GM18870 (cell line): ENCODE results near the gene ARHGEF3.

Source experiments
- ATAC-seq: cut with Tn5 transposase; IDR thresholded peaks from one replicate; pipeline ENCODE4 v1.9.1; 2021; ENCODE audit warnings: moderate library complexity; ENCODE audit not compliant: unreplicated experiment

The ARHGEF3 gene

GRCh38 chr3:56823984-56824703 is 22.4 kb upstream of the ARHGEF3 start:
- no peak for ATAC-seq

GRCh38 chr3:56823421-56823926 is 21.7 kb upstream of the ARHGEF3 start:
- no peak for ATAC-seq

- ATAC-seq, result no peak
Observed at GRCh38 chr3:56822501-56822900, 20.8 kb upstream of the ARHGEF3 start.

- ATAC-seq, result no peak
Observed at GRCh38 chr3:56819016-56819809, 17.5 kb upstream of the ARHGEF3 start.

GRCh38 chr3:56818156-56818985 is 16.6 kb upstream of the ARHGEF3 start:
- ATAC-seq, result no peak

GRCh38 chr3:56817646-56818045 is 15.9 kb upstream of the ARHGEF3 start:
- no peak for ATAC-seq

- no peak for ATAC-seq
Observed at GRCh38 chr3:56816061-56816460, 14.3 kb upstream of the ARHGEF3 start.

- no peak for ATAC-seq
Observed at GRCh38 chr3:56815589-56815988, 13.8 kb upstream of the ARHGEF3 start.

- ATAC-seq, result no peak
Observed at GRCh38 chr3:56813653-56813960, 11.9 kb upstream of the ARHGEF3 start.

GRCh38 chr3:56812754-56813652 is 11.3 kb upstream of the ARHGEF3 start:
- no peak for ATAC-seq

GRCh38 chr3:56811546-56812202 is 9.9 kb upstream of the ARHGEF3 start:
- no peak for ATAC-seq

GRCh38 chr3:56810577-56811545 is 9.1 kb upstream of the ARHGEF3 start:
- no peak for ATAC-seq

- ATAC-seq, result no peak
Observed at GRCh38 chr3:56806407-56806806, 4.7 kb upstream of the ARHGEF3 start.

GRCh38 chr3:56802790-56803189 is 1.0 kb upstream of the ARHGEF3 start:
- no peak for ATAC-seq

- ATAC-seq, result no peak
Observed at GRCh38 chr3:56802378-56802745, 613 bp upstream of the ARHGEF3 start.

- ATAC-seq, result no peak
Observed at GRCh38 chr3:56800832-56801661, 702 bp downstream of the ARHGEF3 start.

GRCh38 chr3:56800130-56800831 is 1.5 kb downstream of the ARHGEF3 start:
- ATAC-seq, result no peak
